ENCODE data around the gene PRM3. TPM values are rescaled to one million over a fixed set of nuclear protein-coding genes. Genes with fewer than 3 reads are reported as not detected.
"Not testable (repeated sequence)": the region's sequence is repeated elsewhere in the genome, so short reads cannot be mapped to it uniquely, and the experiment has no call there.

Gene PRM3
- total RNA-seq, 1 experiment from 2014 or later, result not detected

- no peak overlapping the region for H3K4me3 Mint-ChIP-seq (ENCODE audit: low read depth, unreplicated experiment)
- H3K4me1 Mint-ChIP-seq (ENCODE audit: low read depth, unreplicated experiment), result peaks cover 23% of the 10 kb centered on the region
- DNase-seq, result no peak
- intact Hi-C loops (cut with micrococcal nuclease; ENCODE audit: unreplicated experiment), result no loop called here
- no peak overlapping the region for H3K27ac Mint-ChIP-seq (ENCODE audit: unreplicated experiment)
- peaks cover 4% of the 10 kb centered on the region for H3K27me3 Mint-ChIP-seq (ENCODE audit: unreplicated experiment)
- BruUV-seq (replicated peaks), result no TSS peak
- peaks cover 5% of the 10 kb centered on the region for H3K36me3 Mint-ChIP-seq (ENCODE audit: insufficient read depth, unreplicated experiment)
- CTCF ChIA-PET, result interaction anchor here (0.7 to 1.9 kb wide), 2 partner anchors 16 to 46 kb away, joined by 3 to 4 read pairs; partner anchors contain the start of gene SOCS1
- no peaks in the 10 kb centered on the region for H3K9me3 Mint-ChIP-seq (ENCODE audit: low read depth, unreplicated experiment)
- TF ChIP-seq CTCF (IDR thresholded peaks at IDR 0.05; ENCODE audit: unreplicated experiment), result no peak
Observed at GRCh38 chr16:11301645-11302501, 28.4 kb upstream of the PRM3 start.

GRCh38 chr16:11300560-11300892, 27.1 kb upstream of the PRM3 start:
- Mint-ChIP-seq H3K36me3 (ENCODE audit: insufficient read depth, unreplicated experiment) (peaks cover 5% of the 10 kb centered on the region), H3K27me3 (ENCODE audit: unreplicated experiment) (no peaks in the 10 kb centered on the region), H3K27ac (ENCODE audit: unreplicated experiment) (no peak overlapping the region), H3K4me1 (ENCODE audit: low read depth, unreplicated experiment) (peaks cover 24% of the 10 kb centered on the region), H3K9me3 (ENCODE audit: low read depth, unreplicated experiment) (no peaks in the 10 kb centered on the region), H3K4me3 (ENCODE audit: low read depth, unreplicated experiment) (no peak overlapping the region)
- CTCF ChIA-PET, result no interaction called here
- no peak for TF ChIP-seq CTCF (IDR thresholded peaks at IDR 0.05; ENCODE audit: unreplicated experiment)
- no peak for DNase-seq
- intact Hi-C loops (cut with micrococcal nuclease; ENCODE audit: unreplicated experiment), result no loop called here
- no TSS peak for BruUV-seq (replicated peaks)

- Mint-ChIP-seq H3K27ac (ENCODE audit: unreplicated experiment) (no peak overlapping the region), H3K4me3 (ENCODE audit: low read depth, unreplicated experiment) (no peak overlapping the region), H3K36me3 (ENCODE audit: insufficient read depth, unreplicated experiment) (peaks cover 5% of the 10 kb centered on the region), H3K9me3 (ENCODE audit: low read depth, unreplicated experiment) (no peaks in the 10 kb centered on the region), H3K27me3 (ENCODE audit: unreplicated experiment) (no peaks in the 10 kb centered on the region), H3K4me1 (ENCODE audit: low read depth, unreplicated experiment) (peaks cover 24% of the 10 kb centered on the region)
- no peak for DNase-seq
- no peak for TF ChIP-seq CTCF (IDR thresholded peaks at IDR 0.05; ENCODE audit: unreplicated experiment)
- intact Hi-C loops (cut with micrococcal nuclease; ENCODE audit: unreplicated experiment), result loop anchor here (5.0 kb wide), 1 partner anchor 43 kb away; the partner anchor contains the start of gene SOCS1
- CTCF ChIA-PET, result interaction anchor here (0.6 kb wide), 1 partner anchor 561 kb away, joined by 3 read pairs; no protein-coding TSS in a partner anchor
- BruUV-seq (replicated peaks), result no TSS peak
Observed at GRCh38 chr16:11299865-11300559, 26.6 kb upstream of the PRM3 start.

- H3K9me3 Mint-ChIP-seq (ENCODE audit: low read depth, unreplicated experiment); H3K27me3 Mint-ChIP-seq (ENCODE audit: unreplicated experiment); H3K27ac Mint-ChIP-seq (ENCODE audit: unreplicated experiment); DNase-seq; BruUV-seq (replicated peaks); H3K4me3 Mint-ChIP-seq (ENCODE audit: low read depth, unreplicated experiment); H3K36me3 Mint-ChIP-seq (ENCODE audit: insufficient read depth, unreplicated experiment); CTCF ChIA-PET: not testable (repeated sequence)
- H3K4me1 Mint-ChIP-seq (ENCODE audit: low read depth, unreplicated experiment), result peaks cover 24% of the 10 kb centered on the region
- intact Hi-C loops (cut with micrococcal nuclease; ENCODE audit: unreplicated experiment), result loop anchor here (5.0 kb wide), 1 partner anchor 42 kb away; the partner anchor contains the start of gene SOCS1
Observed at GRCh38 chr16:11298950-11299547, 25.6 kb upstream of the PRM3 start.

Data from Calu3 (cell line).